Loucy (cell line): ENCODE measurements around the gene CRACDL.

Experiments
- EZH2phosphoT487 ChIP-seq: fragments of 200-600 bp; IDR thresholded peaks from 2 replicates; pipeline ENCODE4 v1.6.1; 2018; ENCODE audit warnings: antibody characterized with exemption, mild to moderate bottlenecking, moderate library complexity, borderline replicate concordance
- TF ChIP-seq, protein P1 (sequence below): fragments of 200-600 bp; sonication (generic); conservative IDR thresholded peaks from 2 replicates; pipeline ENCODE4 v1.5.1; 2014; ENCODE audit warnings: mild to moderate bottlenecking, antibody characterized with exemption, low read length

DNA sequence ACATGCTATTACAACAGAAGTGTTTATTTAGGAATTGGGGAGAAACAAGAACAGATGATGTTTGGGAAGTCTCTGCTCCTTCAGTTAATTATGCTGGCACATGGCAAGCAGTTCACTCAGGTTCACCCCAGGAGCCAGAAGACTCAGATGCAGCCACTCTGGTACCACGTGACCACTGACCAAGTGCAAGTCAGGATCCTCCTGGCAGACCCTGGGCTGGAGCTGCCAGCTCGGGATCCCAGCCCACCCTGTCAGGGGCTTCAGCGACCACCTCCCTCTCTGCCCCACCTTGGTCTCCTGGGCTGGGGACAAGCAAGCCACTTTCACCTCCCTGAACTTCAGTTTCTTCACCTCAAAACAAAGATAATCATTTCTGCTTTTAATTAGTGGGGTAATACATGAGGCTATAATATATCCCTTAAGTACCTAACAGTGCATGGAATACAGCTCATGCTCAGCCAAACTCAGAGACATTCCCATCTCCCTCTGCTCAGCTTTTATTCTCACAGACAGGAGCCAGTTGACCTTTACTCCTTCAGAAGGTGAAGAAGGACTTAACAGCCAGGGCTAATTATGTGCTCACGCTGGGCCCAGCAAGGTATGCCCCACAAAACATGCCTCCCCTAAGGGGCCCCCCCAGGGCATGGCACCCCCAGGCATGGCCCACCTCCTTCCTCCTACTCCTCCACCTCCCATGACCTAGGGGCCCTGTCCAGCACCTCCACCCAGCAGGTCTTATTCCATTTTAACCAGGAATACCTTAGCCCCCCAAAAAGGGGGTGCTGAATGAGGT, 11.8 kb downstream of the CRACDL start:
- TF ChIP-seq, protein P1, sequence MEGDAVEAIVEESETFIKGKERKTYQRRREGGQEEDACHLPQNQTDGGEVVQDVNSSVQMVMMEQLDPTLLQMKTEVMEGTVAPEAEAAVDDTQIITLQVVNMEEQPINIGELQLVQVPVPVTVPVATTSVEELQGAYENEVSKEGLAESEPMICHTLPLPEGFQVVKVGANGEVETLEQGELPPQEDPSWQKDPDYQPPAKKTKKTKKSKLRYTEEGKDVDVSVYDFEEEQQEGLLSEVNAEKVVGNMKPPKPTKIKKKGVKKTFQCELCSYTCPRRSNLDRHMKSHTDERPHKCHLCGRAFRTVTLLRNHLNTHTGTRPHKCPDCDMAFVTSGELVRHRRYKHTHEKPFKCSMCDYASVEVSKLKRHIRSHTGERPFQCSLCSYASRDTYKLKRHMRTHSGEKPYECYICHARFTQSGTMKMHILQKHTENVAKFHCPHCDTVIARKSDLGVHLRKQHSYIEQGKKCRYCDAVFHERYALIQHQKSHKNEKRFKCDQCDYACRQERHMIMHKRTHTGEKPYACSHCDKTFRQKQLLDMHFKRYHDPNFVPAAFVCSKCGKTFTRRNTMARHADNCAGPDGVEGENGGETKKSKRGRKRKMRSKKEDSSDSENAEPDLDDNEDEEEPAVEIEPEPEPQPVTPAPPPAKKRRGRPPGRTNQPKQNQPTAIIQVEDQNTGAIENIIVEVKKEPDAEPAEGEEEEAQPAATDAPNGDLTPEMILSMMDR: no peak
- TF ChIP-seq EZH2phosphoT487: no peak
